Measurements from ENCODE around the gene INHBC.
"Not testable (repeated sequence)": the region's sequence is repeated elsewhere in the genome, so short reads cannot be mapped to it uniquely, and the experiment has no call there.

DNA sequence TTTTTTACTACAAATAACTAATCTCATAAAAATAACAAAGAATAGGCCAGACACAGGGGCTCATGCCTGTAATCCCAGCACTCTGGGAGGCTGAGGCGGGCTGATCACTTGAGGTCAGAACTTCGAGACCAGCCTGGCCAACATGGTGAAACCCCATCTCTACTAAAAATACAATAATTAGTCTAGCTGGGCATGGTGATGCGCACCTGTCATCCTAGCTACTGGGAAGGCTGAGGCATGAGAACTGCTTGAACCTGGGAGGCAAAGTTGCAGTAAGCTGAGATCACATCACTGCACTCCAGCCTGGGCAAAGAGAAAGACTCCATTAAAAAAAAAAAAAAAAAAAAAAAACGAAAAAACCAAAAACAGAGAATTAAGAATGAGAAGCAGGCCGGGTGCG, 20.4 kb upstream of the INHBC start:
- TF ChIP-seq, protein P1, sequence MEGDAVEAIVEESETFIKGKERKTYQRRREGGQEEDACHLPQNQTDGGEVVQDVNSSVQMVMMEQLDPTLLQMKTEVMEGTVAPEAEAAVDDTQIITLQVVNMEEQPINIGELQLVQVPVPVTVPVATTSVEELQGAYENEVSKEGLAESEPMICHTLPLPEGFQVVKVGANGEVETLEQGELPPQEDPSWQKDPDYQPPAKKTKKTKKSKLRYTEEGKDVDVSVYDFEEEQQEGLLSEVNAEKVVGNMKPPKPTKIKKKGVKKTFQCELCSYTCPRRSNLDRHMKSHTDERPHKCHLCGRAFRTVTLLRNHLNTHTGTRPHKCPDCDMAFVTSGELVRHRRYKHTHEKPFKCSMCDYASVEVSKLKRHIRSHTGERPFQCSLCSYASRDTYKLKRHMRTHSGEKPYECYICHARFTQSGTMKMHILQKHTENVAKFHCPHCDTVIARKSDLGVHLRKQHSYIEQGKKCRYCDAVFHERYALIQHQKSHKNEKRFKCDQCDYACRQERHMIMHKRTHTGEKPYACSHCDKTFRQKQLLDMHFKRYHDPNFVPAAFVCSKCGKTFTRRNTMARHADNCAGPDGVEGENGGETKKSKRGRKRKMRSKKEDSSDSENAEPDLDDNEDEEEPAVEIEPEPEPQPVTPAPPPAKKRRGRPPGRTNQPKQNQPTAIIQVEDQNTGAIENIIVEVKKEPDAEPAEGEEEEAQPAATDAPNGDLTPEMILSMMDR (IDR thresholded peaks at IDR 0.05), result not testable (repeated sequence)
- TF ChIP-seq, protein P2, sequence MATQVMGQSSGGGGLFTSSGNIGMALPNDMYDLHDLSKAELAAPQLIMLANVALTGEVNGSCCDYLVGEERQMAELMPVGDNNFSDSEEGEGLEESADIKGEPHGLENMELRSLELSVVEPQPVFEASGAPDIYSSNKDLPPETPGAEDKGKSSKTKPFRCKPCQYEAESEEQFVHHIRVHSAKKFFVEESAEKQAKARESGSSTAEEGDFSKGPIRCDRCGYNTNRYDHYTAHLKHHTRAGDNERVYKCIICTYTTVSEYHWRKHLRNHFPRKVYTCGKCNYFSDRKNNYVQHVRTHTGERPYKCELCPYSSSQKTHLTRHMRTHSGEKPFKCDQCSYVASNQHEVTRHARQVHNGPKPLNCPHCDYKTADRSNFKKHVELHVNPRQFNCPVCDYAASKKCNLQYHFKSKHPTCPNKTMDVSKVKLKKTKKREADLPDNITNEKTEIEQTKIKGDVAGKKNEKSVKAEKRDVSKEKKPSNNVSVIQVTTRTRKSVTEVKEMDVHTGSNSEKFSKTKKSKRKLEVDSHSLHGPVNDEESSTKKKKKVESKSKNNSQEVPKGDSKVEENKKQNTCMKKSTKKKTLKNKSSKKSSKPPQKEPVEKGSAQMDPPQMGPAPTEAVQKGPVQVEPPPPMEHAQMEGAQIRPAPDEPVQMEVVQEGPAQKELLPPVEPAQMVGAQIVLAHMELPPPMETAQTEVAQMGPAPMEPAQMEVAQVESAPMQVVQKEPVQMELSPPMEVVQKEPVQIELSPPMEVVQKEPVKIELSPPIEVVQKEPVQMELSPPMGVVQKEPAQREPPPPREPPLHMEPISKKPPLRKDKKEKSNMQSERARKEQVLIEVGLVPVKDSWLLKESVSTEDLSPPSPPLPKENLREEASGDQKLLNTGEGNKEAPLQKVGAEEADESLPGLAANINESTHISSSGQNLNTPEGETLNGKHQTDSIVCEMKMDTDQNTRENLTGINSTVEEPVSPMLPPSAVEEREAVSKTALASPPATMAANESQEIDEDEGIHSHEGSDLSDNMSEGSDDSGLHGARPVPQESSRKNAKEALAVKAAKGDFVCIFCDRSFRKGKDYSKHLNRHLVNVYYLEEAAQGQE (IDR thresholded peaks at IDR 0.05; ENCODE audit: insufficient read depth in 1 of 2, low read depth in 2 of 2, low read length in 1 of 2), result not testable (repeated sequence)
- TF ChIP-seq POLR2AphosphoS5 (IDR thresholded peaks at IDR 0.05; ENCODE audit: low read depth, low read length); SIN3A (IDR thresholded peaks at IDR 0.05; ENCODE audit: borderline replicate concordance, insufficient read depth, low read depth, low read length): not testable (repeated sequence)
